HepG2 (cell line): ENCODE results near the gene IL1RL2. TPM values are rescaled to one million over a fixed set of nuclear protein-coding genes. Genes with fewer than 3 reads are reported as not detected.
A peak's percentile ranks its signal among the peaks of the same experiment; 100 is the strongest.

Source experiments
- CAMTA2 ChIP-seq: sonication (generic); formaldehyde crosslinking; IDR thresholded peaks from 2 replicates; pipeline ENCODE4 v1.4.0; 2020; ENCODE audit warnings: mild to moderate bottlenecking, missing genetic modification reagents, borderline replicate concordance
- CHD4 ChIP-seq: fragments of 200-600 bp; sonication (generic); IDR thresholded peaks from 2 replicates; pipeline ENCODE4 v1.7.0; 2017; ENCODE audit warnings: mild to moderate bottlenecking, low read length, borderline replicate concordance
- KLF6 ChIP-seq: IDR thresholded peaks from 2 replicates; pipeline ENCODE4 v1.8.0; 2016; ENCODE audit warnings: missing biosample characterization, missing genetic modification reagents
- PRMT3 ChIP-seq: sonication (generic); formaldehyde crosslinking; IDR thresholded peaks from 2 replicates; pipeline ENCODE4 v1.8.1; 2022; ENCODE audit warnings: low read depth, mild to moderate bottlenecking, moderate library complexity, missing genetic modification reagents, borderline replicate concordance
- SSRP1 ChIP-seq: IDR thresholded peaks from 2 replicates; pipeline ENCODE4 v1.6.1; 2016; ENCODE audit warnings: control low read depth
- ZFX ChIP-seq: sonication (generic); formaldehyde crosslinking; IDR thresholded peaks from 2 replicates; pipeline ENCODE4 v1.4.0; 2020; ENCODE audit warnings: mild to moderate bottlenecking, low read depth, missing genetic modification reagents, moderate library complexity
- ZNF24 ChIP-seq: fragments of 450-650 bp; IDR thresholded peaks from 2 replicates; pipeline ENCODE4 v1.6.1; 2017; ENCODE audit warnings: antibody characterized with exemption, mild to moderate bottlenecking
- ZNF329 ChIP-seq: sonication (generic); formaldehyde crosslinking; IDR thresholded peaks from 2 replicates; pipeline ENCODE4 v1.9.0; 2021; ENCODE audit warnings: low read depth, mild to moderate bottlenecking, missing genetic modification reagents
- ZNF556 ChIP-seq: sonication (generic); formaldehyde crosslinking; IDR thresholded peaks from 2 replicates; pipeline ENCODE4 v1.4.0; 2020; ENCODE audit warnings: mild to moderate bottlenecking, missing genetic modification reagents, borderline replicate concordance
- ZNF605 ChIP-seq: sonication (generic); formaldehyde crosslinking; IDR thresholded peaks from 2 replicates; pipeline ENCODE4 v1.8.0; 2022; ENCODE audit warnings: mild to moderate bottlenecking, missing genetic modification reagents
- ZNF670 ChIP-seq: sonication (generic); formaldehyde crosslinking; IDR thresholded peaks from 2 replicates; pipeline ENCODE4 v1.8.0; 2022; ENCODE audit warnings: mild to moderate bottlenecking, missing genetic modification reagents, borderline replicate concordance
- polyA plus RNA-seq, 8 experiments: library from polyadenylated mRNA; depleted of rRNA in 3 of 8; stranded (reverse) in 7 of 8; unstranded in 1 of 8; fragments of >200 nt; fragmentation: Illumina TruSeq in 4 of 8; extraction: Trizol in 4 of 8; gene quantifications; 2 replicates each; pipeline versions ENCODE4 v1.2.1 to v1.2.3, GENCODE V29; 2011 to 2016; ENCODE audit warnings: low read depth in 4 of 8, missing spikeins in 1 of 8, mixed read lengths in 1 of 8; ENCODE audit not compliant: insufficient read depth in 1 of 8
- total RNA-seq, 5 experiments: library from RNA; depleted of rRNA; stranded (reverse); fragments of >200 nt; fragmentation: Illumina TruSeq; extraction: Trizol; gene quantifications; 2 replicates each; pipeline ENCODE4 v1.2.3, GENCODE V29; 2016; ENCODE audit warnings: low read depth in 1 of 5
- TF ChIP-seq, protein P1 (sequence below): sonication (generic); formaldehyde crosslinking; IDR thresholded peaks from 2 replicates; pipeline ENCODE4 v1.4.0; 2020; ENCODE audit warnings: missing genetic modification reagents
- TF ChIP-seq, protein P2 (sequence below): sonication (generic); formaldehyde crosslinking; IDR thresholded peaks from 2 replicates; pipeline ENCODE4 v1.8.0; 2022; ENCODE audit warnings: mild to moderate bottlenecking, missing genetic modification reagents; ENCODE audit not compliant: insufficient replicate concordance
- TF ChIP-seq, protein P3 (sequence below): sonication (generic); formaldehyde crosslinking; IDR thresholded peaks from 2 replicates; pipeline ENCODE4 v1.5.0; 2020; ENCODE audit warnings: missing genetic modification reagents
- TF ChIP-seq, protein P4 (sequence below): IDR thresholded peaks from 2 replicates; pipeline ENCODE4 v1.6.1; 2012; ENCODE audit warnings: inconsistent platforms
- TF ChIP-seq, protein P5 (sequence below): sonication (generic); formaldehyde crosslinking; IDR thresholded peaks from 2 replicates; pipeline ENCODE4 v1.5.0; 2020; ENCODE audit warnings: missing genetic modification reagents, mild to moderate bottlenecking, borderline replicate concordance
- TF ChIP-seq, protein P6 (sequence below): IDR thresholded peaks from 2 replicates; pipeline ENCODE4 v1.6.1; 2016; ENCODE audit warnings: mild to moderate bottlenecking

IL1RL2 gene
- total and polyA plus RNA-seq, 2 of the 13 experiments (the other 11 are each of a cell fraction or from before 2014, with no cell fraction given) = 0.03 TPM; not detected in 1

DNA sequence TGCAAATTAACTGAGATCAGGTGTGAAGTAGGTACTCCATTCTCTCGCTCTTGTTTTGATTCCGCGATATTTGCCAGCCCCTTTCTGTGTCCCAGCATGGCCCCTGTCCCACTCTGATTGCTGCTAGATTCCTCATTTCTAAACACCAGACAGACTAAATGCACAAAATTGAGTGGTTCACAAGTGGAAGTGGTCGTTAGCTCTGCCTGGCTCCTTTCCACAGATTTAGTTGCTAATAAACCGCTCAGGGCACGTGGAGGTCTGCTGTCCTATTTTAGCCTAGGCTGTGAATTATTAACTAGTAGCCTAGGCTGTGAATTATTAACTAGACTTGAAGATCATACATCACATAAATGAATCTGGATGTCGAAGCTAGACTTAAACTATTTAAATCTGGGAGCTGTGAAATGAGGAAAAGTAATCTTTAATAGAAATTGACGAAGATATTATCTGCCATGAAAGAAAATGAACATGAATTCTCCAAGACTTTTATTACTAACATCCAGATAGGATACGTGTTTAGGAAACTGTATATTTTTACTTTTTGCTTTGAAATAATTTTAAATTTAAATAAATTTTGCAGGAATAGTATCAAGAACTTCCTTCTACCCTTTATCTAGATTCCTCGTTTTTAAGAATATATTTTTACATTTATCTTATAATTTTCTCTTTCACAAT, 3.7 kb downstream of the IL1RL2 start (continued):
- TF ChIP-seq, protein P1, sequence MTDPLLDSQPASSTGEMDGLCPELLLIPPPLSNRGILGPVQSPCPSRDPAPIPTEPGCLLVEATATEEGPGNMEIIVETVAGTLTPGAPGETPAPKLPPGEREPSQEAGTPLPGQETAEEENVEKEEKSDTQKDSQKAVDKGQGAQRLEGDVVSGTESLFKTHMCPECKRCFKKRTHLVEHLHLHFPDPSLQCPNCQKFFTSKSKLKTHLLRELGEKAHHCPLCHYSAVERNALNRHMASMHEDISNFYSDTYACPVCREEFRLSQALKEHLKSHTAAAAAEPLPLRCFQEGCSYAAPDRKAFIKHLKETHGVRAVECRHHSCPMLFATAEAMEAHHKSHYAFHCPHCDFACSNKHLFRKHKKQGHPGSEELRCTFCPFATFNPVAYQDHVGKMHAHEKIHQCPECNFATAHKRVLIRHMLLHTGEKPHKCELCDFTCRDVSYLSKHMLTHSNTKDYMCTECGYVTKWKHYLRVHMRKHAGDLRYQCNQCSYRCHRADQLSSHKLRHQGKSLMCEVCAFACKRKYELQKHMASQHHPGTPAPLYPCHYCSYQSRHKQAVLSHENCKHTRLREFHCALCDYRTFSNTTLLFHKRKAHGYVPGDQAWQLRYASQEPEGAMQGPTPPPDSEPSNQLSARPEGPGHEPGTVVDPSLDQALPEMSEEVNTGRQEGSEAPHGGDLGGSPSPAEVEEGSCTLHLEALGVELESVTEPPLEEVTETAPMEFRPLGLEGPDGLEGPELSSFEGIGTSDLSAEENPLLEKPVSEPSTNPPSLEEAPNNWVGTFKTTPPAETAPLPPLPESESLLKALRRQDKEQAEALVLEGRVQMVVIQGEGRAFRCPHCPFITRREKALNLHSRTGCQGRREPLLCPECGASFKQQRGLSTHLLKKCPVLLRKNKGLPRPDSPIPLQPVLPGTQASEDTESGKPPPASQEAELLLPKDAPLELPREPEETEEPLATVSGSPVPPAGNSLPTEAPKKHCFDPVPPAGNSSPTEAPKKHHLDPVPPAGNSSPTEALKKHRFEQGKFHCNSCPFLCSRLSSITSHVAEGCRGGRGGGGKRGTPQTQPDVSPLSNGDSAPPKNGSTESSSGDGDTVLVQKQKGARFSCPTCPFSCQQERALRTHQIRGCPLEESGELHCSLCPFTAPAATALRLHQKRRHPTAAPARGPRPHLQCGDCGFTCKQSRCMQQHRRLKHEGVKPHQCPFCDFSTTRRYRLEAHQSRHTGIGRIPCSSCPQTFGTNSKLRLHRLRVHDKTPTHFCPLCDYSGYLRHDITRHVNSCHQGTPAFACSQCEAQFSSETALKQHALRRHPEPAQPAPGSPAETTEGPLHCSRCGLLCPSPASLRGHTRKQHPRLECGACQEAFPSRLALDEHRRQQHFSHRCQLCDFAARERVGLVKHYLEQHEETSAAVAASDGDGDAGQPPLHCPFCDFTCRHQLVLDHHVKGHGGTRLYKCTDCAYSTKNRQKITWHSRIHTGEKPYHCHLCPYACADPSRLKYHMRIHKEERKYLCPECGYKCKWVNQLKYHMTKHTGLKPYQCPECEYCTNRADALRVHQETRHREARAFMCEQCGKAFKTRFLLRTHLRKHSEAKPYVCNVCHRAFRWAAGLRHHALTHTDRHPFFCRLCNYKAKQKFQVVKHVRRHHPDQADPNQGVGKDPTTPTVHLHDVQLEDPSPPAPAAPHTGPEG = no peak
- TF ChIP-seq ZNF670 (CRISPR knock-in tag) (no peak), CHD4 (no peak), PRMT3 (CRISPR knock-in tag) (no peak), ZNF605 (CRISPR knock-in tag) (peak; percentile 67; the same call in 1 of the 2 replicates), KLF6 (CRISPR knock-in tag) (peak; percentile 44), ZNF24 (no peak), ZFX (CRISPR knock-in tag) (no peak), ZNF556 (no peak), SSRP1 (CRISPR knock-in tag) (no peak), CAMTA2 (CRISPR knock-in tag) (no peak), ZNF329 (CRISPR knock-in tag) (no peak)
- TF ChIP-seq, protein P2, sequence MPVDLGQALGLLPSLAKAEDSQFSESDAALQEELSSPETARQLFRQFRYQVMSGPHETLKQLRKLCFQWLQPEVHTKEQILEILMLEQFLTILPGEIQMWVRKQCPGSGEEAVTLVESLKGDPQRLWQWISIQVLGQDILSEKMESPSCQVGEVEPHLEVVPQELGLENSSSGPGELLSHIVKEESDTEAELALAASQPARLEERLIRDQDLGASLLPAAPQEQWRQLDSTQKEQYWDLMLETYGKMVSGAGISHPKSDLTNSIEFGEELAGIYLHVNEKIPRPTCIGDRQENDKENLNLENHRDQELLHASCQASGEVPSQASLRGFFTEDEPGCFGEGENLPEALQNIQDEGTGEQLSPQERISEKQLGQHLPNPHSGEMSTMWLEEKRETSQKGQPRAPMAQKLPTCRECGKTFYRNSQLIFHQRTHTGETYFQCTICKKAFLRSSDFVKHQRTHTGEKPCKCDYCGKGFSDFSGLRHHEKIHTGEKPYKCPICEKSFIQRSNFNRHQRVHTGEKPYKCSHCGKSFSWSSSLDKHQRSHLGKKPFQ (CRISPR knock-in tag) = no peak
- TF ChIP-seq, protein P3, sequence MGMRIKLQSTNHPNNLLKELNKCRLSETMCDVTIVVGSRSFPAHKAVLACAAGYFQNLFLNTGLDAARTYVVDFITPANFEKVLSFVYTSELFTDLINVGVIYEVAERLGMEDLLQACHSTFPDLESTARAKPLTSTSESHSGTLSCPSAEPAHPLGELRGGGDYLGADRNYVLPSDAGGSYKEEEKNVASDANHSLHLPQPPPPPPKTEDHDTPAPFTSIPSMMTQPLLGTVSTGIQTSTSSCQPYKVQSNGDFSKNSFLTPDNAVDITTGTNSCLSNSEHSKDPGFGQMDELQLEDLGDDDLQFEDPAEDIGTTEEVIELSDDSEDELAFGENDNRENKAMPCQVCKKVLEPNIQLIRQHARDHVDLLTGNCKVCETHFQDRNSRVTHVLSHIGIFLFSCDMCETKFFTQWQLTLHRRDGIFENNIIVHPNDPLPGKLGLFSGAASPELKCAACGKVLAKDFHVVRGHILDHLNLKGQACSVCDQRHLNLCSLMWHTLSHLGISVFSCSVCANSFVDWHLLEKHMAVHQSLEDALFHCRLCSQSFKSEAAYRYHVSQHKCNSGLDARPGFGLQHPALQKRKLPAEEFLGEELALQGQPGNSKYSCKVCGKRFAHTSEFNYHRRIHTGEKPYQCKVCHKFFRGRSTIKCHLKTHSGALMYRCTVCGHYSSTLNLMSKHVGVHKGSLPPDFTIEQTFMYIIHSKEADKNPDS (CRISPR knock-in tag) = no peak
- TF ChIP-seq, protein P4, sequence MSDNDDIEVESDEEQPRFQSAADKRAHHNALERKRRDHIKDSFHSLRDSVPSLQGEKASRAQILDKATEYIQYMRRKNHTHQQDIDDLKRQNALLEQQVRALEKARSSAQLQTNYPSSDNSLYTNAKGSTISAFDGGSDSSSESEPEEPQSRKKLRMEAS = peak; percentile 96
- TF ChIP-seq, protein P5, sequence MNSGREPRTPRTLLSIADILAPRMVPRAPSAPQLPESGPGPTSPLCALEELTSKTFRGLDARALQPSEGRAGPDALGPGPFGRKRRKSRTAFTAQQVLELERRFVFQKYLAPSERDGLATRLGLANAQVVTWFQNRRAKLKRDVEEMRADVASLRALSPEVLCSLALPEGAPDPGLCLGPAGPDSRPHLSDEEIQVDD (CRISPR knock-in tag) = no peak
- TF ChIP-seq, protein P6, sequence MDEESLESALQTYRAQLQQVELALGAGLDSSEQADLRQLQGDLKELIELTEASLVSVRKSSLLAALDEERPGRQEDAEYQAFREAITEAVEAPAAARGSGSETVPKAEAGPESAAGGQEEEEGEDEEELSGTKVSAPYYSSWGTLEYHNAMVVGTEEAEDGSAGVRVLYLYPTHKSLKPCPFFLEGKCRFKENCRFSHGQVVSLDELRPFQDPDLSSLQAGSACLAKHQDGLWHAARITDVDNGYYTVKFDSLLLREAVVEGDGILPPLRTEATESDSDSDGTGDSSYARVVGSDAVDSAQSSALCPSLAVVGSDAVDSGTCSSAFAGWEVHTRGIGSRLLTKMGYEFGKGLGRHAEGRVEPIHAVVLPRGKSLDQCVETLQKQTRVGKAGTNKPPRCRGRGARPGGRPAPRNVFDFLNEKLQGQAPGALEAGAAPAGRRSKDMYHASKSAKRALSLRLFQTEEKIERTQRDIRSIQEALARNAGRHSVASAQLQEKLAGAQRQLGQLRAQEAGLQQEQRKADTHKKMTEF = peak; percentile 71
